ENCODE data around the gene CPLX3. TPM values are rescaled to one million over a fixed set of nuclear protein-coding genes. Genes with fewer than 3 reads are reported as not detected.

Gene CPLX3
- total RNA-seq, 1 donor from 2014 or later: not detected

DNA sequence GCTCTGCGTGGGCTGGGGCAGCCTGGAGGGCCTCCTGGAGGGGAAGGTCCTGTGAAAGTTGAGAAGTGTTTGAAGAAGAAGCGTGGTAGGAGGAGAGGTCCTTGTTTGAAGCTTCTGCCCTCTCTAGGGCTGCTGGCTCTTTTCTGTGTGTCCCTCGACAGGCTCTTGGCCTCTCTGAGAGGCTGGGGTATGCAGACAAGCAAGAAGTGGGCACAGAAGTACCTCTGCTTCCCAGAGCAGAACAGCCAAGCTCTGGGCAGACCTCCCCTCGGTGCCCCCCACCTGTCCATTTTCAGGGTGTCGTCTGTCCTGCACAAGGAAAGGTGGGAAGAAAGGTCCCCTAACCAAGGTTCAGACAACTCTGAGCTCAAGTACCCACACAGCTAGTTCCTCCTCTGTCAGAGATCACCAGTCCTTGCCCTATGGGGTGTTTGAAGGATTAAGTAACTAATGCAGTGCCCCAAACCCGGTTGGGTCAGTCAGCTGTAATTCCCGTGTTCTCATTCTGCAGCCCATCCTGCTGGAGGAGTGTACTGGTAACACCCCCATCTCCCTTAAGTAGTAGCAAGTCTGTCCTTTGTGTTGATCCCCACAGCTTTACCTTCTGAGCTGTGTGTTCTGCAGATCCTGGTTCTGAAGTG lies 38.3 kb upstream of the CPLX3 start:
- DNase-seq: no peak

GRCh38 chr15:74788683-74789151 lies 37.7 kb upstream of the CPLX3 start:
- no peak for DNase-seq

- no peak for DNase-seq
Observed at GRCh38 chr15:74789171-74789631, 37.2 kb upstream of the CPLX3 start.

DNA sequence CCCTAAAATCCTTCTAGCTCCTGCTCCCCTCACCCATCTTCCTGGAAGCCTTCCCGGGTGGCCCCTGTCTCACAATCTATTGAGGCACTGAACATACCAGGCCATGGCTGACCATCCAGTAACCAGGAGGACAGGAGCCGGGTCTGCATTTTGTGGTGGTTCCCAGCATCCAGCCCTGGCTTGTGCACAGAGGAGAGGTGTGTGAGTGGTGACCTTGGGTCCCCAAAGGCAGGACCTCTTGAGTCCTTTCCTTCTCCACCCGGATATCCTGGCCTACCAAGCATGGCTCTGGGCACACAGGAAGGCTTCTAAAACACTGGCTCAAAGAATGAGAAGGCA lies 36.7 kb upstream of the CPLX3 start:
- no peak for DNase-seq

- DNase-seq: peak; percentile 73
Observed at GRCh38 chr15:74790080-74790916, 36.1 kb upstream of the CPLX3 start.

GRCh38 chr15:74791007-74791406 lies 35.4 kb upstream of the CPLX3 start:
- no peak for DNase-seq

DNA sequence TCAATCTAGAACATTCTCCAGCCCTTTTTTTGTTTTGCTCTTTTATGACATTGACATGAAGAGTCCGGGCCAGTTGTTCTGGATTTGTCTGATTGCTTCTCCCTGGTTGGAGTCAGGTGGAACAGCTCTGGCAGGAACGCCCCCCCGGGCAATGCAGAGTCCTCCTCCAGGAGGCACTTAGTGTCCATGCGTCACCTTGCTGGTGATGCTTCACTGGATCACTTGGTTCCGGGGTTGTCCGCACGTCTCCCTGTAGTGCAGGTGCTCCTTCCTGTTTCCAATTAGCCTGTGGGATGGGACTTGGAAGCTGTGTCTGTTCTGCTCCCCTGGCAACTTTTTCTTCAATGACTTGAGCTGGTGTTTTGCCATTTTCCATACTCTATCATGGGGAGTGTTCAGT lies 34.8 kb upstream of the CPLX3 start:
- DNase-seq: no peak

- DNase-seq: no peak
Observed at GRCh38 chr15:74792227-74793016, 34.0 kb upstream of the CPLX3 start.

DNA sequence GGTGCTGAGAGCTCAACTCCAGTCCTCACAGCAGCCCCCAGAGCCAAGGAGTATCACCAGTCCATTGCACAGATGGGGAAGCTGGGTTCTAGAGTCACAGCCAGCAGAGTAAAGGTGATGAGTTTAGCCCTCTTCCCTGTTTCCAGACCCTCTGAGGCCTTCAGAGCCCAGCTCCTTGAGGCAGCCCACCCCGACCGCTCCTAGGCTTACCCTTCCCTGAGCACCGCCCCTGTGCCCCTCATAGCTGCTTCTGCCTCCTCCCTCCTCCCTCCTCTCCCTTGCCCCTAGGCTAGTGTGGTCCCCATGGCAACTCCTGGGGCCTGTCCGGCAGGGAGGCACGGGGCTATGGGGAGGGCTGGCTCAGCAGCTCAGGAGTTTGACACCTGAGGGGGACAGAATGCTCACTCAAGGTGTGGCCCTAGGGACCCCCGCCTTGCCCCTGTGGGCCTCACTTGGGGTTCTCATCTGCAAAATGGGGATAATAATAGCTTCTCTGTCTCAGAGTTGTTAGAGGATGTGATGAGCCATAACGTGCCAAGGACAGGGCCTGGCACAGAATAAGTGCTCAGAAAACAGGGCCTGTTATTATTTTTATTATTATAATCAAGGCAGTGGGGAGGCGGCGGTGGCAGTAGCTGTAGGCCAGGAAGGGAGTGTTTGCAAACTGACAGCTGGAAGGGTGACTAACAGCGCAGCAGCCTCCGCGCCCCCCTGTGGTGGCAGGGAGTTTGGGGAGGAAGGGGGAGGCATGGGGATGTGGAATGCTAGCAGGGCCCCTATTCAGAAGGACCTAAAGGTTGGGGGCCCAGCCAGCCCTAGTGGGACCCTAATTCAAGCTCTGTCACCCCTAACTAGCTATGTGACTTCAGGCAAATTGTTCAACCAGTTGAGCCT lies 33.0 kb upstream of the CPLX3 start:
- no peak for DNase-seq

DNA sequence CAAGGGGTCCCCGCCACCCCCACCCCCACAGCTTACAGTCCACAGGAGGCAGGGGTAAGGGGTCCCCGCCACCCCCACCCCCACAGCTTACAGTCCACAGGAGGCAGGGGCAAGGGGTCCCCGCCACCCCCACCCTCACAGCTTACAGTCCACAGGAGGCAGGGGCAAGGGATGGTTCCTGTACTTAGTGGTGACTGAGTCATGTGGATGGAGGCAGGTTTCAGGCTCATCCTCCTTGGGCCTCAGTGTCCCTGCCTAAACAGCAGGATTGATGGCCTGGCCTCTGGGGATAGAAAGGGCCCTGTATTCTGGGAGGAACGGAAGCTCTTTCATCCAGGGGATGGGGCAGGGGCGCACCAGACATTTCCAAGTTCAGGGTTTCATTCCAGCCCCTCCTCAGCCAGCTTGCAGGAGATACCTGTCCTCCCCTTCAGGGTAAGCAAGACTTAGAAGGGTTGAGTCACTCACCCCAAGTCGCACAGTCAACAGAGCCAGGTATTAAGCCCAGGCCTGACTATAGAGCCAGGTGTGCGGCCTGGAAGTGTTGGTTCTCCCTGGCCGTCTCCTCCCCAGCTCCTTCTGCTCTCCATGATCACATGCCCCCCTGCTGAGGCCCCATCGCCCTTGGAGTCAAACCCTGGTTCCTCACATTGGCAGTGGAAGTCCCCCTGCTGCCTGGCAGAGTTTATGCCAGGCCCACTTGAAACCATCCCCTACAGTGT lies 32.0 kb upstream of the CPLX3 start:
- DNase-seq: no peak

- no peak for DNase-seq
Observed at GRCh38 chr15:74794970-74795349, 31.5 kb upstream of the CPLX3 start.

GRCh38 chr15:74795966-74796625 lies 30.3 kb upstream of the CPLX3 start:
- DNase-seq: no peak

GRCh38 chr15:74798388-74799254 lies 27.8 kb upstream of the CPLX3 start:
- no peak for DNase-seq

GRCh38 chr15:74799255-74799855 lies 27.1 kb upstream of the CPLX3 start:
- DNase-seq: no peak

GRCh38 chr15:74799856-74800558 lies 26.4 kb upstream of the CPLX3 start:
- peak; percentile 62 for DNase-seq

DNA sequence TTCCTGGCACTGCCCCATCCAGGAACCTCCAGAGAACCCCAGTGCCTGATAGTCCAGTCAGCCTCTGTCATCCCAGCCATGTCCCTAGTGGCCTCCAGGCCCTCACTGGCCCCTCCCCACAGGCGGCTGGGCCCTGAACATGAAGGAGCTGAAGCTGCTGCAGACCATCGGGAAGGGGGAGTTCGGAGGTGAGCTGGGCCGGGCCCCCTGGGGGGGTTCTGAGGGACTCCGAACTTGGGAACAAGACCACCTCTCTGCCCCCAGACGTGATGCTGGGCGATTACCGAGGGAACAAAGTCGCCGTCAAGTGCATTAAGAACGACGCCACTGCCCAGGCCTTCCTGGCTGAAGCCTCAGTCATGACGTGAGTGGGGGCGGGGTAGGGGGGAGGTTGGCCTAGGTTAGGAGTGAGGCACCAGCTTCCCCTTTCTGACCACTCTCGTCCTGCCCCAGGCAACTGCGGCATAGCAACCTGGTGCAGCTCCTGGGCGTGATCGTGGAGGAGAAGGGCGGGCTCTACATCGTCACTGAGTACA lies 25.8 kb upstream of the CPLX3 start:
- DNase-seq: no peak

- DNase-seq: no peak
Observed at GRCh38 chr15:74801311-74801997, 25.0 kb upstream of the CPLX3 start.

DNA sequence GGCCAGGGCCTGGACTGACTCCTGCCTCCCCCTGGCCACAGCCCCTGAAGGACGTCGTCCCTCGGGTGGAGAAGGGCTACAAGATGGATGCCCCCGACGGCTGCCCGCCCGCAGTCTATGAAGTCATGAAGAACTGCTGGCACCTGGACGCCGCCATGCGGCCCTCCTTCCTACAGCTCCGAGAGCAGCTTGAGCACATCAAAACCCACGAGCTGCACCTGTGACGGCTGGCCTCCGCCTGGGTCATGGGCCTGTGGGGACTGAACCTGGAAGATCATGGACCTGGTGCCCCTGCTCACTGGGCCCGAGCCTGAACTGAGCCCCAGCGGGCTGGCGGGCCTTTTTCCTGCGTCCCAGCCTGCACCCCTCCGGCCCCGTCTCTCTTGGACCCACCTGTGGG lies 24.1 kb upstream of the CPLX3 start:
- DNase-seq: no peak
